Small intestine (tissue), 7 donors: ENCODE data around the gene MMP10. TPM values are rescaled to one million over a fixed set of nuclear protein-coding genes. Genes with fewer than 3 reads are reported as not detected.
A peak's percentile ranks its signal among the peaks of the same experiment; 100 is the strongest.

Experiments
- DNase-seq, 2 donors: peaks; one replicate each; pipeline versions ENCODE4 v3.0.0 to v3.0.0-alpha.2; 2013
- FAIRE-seq: peaks from 2 replicates; lab custom pipeline; 2012; peaks lifted over from hg19 to GRCh38; lab: Jason Lieb, UNC
- H3K27ac ChIP-seq, 3 donors: one replicate each; pipeline ENCODE4 v1.5.1; 2013; ENCODE audit warnings: low read length in 2 of 3, mild to moderate bottlenecking in 2 of 3, control low read depth in 1 of 3, inconsistent platforms in 1 of 3, low read depth in 1 of 3, moderate library complexity in 1 of 3
- H3K27me3 ChIP-seq, 3 donors: one replicate each; pipeline ENCODE4 v1.6.1; 2013; ENCODE audit warnings: low read length in 3 of 3, inconsistent platforms in 1 of 3; ENCODE audit not compliant: control insufficient read depth in 3 of 3, insufficient read depth in 3 of 3
- H3K36me3 ChIP-seq, 3 donors: one replicate each; pipeline ENCODE4 v1.6.1; 2013; ENCODE audit warnings: low read length in 3 of 3, inconsistent platforms in 1 of 3, low read depth in 1 of 3, mild to moderate bottlenecking in 1 of 3, moderate library complexity in 1 of 3; ENCODE audit not compliant: control insufficient read depth in 3 of 3, insufficient read depth in 2 of 3
- H3K4me1 ChIP-seq, 3 donors: one replicate each; pipeline ENCODE4 v1.6.1; 2013; ENCODE audit warnings: low read length in 2 of 3, inconsistent platforms in 1 of 3, low read depth in 1 of 3, mild to moderate bottlenecking in 1 of 3, moderate library complexity in 1 of 3; ENCODE audit not compliant: control insufficient read depth in 3 of 3, insufficient read depth in 2 of 3
- H3K4me3 ChIP-seq, 3 donors: one replicate each; pipeline ENCODE4 v1.5.1; 2013; ENCODE audit warnings: low read length in 3 of 3, control low read depth in 1 of 3, inconsistent platforms in 1 of 3, low read depth in 1 of 3, mild to moderate bottlenecking in 1 of 3, moderate library complexity in 1 of 3
- H3K9me3 ChIP-seq, 2 donors: one replicate each; pipeline ENCODE4 v1.6.1; 2013; ENCODE audit warnings: low read depth in 1 of 2, low read length in 1 of 2; ENCODE audit not compliant: control insufficient read depth in 2 of 2, insufficient read depth in 1 of 2
- WGBS, 3 donors: extraction: QIAGEN DNeasy Blood & Tissue Kit; methylation state at CpG; one replicate each; pipeline ENCODE4 v1.1.7; 2013; 5-methylcytosine and 5-hydroxymethylcytosine counted together
- polyA plus RNA-seq, 4 donors: library from polyadenylated mRNA; stranded (reverse) in 3 of 4; unstranded in 1 of 4; fragments of 200-250 nt in 3 of 4; fragments of 120-200 nt in 1 of 4; gene quantifications; one replicate each; pipeline versions ENCODE4 v1.2.1 to v1.2.3, GENCODE V29; 2013
- donor health status: healthy with polysubstance abuse.
- donor health status: control.
- donor health status: control.
- donor health status: Bipolar disorder and iron deficiency.
- donor health status: healthy.

The MMP10 gene
- polyA plus RNA-seq, 4 donors: 0.37 to 4.9 TPM; not detected in 2

DNA sequence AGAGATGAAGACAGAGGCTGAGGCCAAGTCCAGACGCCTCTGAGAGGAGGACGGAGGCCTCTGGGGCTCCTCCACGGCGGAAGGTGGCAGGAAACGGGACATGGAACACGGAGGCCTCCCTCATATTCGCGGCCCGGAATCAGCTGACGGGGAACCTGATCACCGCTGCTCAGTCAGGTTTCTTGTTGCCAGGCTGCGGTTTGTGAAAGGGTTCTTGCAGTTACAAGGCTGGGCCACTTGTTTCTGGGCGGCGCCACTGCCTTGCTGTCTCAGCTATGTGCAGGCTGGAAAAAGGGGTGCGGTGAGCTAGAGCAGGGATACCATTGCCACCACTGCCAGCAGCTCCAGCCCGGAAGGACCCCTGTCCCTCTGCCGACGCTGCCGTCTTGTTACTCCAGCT is 27.5 kb upstream of the MMP10 start:
- 65 to 90% (median 85%) methylated on average over 19 of the region's 19 CpGs for WGBS, 3 donors
- Histone ChIP-seq H3K4me1 (peaks cover 0 to 3% (median 0%) of the 10 kb centered on the region in 3 donors), H3K36me3 (no peaks in the 10 kb centered on the region), H3K4me3 (no peak overlapping the region), H3K27ac (no peak overlapping the region), H3K27me3 (no peaks in the 10 kb centered on the region), H3K9me3 (peaks cover 0 to 8% of the 10 kb centered on the region in 2 donors)
- FAIRE-seq (no peak), DNase-seq (peak; percentile 28 to 32)

DNA sequence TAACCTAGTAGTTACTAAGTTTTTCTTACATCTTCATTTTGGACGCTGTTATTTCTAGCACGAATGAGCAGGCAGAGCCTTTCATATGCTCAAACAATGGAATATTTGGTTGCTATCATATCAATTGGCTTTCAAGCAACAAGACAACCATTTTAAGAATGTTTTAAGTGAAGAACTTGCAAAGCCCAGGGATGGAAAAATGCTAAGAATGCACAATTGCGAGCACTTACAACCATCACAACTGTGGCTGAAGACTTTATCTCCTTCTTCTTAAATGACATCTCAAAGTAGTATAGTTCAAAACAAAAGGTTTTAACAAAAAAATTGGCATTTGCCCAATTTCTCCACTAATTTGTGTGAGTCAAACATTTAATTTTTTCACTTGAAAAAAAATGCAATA is 25.9 kb upstream of the MMP10 start:
- no peaks in the 10 kb centered on the region for H3K27me3 ChIP-seq
- no peak overlapping the region for H3K4me3 ChIP-seq
- H3K9me3 ChIP-seq: peaks cover 0 to 8% of the 10 kb centered on the region in 2 donors
- no peak overlapping the region for H3K27ac ChIP-seq
- 63 to 85% (median 81%) methylated on average over 3 of the region's 3 CpGs for WGBS, 3 donors
- FAIRE-seq (no peak), DNase-seq (no peak)
- no peaks in the 10 kb centered on the region for H3K36me3 ChIP-seq
- peaks cover 0 to 3% (median 0%) of the 10 kb centered on the region in 3 donors for H3K4me1 ChIP-seq

DNA sequence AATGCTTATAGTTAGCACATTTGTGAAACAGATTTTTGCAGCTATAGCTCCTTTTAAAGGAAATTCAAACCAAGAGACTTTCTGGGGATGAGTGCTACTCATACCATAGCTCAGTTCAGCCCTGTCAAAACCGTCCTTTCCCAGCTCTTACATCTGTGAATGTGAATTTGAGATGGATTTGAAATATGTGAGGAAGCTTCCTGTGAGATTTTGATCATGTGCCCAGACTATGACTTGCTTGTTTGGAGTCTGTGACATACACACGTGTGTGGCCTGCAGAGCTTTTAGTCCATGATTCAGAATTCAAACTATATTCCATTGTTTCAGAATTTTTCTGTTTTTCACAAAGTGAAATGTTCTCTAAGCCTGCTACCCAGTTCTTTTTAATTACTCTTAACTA is 21.9 kb upstream of the MMP10 start:
- Histone ChIP-seq H3K27me3 (no peaks in the 10 kb centered on the region), H3K27ac (no peak overlapping the region), H3K4me1 (peaks cover 0 to 24% (median 5%) of the 10 kb centered on the region in 3 donors), H3K4me3 (no peak overlapping the region), H3K9me3 (no peaks in the 10 kb centered on the region), H3K36me3 (no peaks in the 10 kb centered on the region)
- DNase-seq (no peak), FAIRE-seq (no peak)
- 47 to 77% (median 63%) methylated on average over 2 of the region's 2 CpGs for WGBS, 3 donors

DNA sequence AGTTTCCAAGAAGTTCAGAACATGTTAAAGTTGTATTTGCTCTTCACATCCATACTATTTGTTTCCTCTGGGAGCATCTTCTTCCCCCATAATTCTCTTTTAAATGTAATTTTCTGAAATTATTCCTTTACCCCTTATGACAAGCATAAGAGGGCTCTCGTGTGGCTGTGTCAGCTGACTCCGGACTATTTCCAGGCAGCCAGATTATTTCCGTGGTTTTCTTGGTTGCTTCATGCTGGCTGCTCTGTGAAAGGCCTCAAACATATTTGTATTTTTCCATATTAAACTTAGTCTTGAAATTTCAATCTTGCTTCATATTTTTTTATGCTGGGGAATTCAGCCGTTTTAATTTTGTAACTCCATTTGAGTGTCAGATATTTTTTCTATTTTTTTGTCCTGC is 20.3 kb upstream of the MMP10 start:
- 66 to 87% (median 83%) methylated on average over 4 of the region's 4 CpGs for WGBS, 3 donors
- no peaks in the 10 kb centered on the region for H3K36me3 ChIP-seq
- no peak overlapping the region for H3K27ac ChIP-seq

DNA sequence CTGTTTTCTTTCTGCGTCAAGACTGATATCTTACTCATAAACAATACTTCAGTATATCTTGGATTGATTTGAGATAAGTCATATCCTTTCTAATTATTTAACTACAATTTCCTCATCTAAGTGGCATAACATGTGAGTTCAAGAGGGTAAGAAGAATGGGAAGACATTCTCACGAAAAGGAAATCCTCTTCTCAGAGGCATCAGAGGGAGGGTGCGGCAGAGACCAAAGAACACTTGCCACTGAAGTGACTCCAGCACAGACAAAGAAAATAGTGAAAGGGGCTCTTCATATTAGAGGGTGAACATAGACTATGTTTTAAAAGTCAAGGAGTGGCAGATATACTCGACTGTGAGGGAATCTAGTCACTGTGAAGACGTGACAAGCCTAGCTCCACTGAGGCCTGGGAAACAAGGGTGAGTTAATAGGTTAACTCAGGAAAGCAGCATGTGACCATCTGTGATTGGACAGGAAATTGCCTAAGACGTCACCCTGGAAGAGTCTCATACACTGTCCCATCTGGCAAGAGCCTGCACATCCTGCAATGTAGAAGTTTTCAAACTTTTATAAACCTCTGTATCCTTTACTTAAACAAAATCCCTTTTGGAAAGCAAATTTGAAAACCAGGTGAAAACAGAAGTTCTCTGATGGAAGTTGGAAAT is 19.4 kb upstream of the MMP10 start:
- H3K9me3 ChIP-seq: no peaks in the 10 kb centered on the region
- peaks cover 0 to 27% (median 5%) of the 10 kb centered on the region in 3 donors for H3K4me1 ChIP-seq
- DNase-seq: peak in 1 of 2 donors; percentile 27
- H3K27ac ChIP-seq: peak overlapping the region in 2 of 3 donors; percentile 32 to 57
- no peak overlapping the region for H3K4me3 ChIP-seq
- WGBS, 3 donors: 39 to 53% (median 50%) methylated on average over 6 of the region's 6 CpGs
- H3K36me3 ChIP-seq: no peaks in the 10 kb centered on the region
- peaks cover 0 to 2% (median 0%) of the 10 kb centered on the region in 3 donors for H3K27me3 ChIP-seq
- no peak for FAIRE-seq

More for the DNA sequence above, 20.3 kb upstream of the MMP10 start:
- Histone ChIP-seq H3K4me1 (peaks cover 0 to 27% (median 5%) of the 10 kb centered on the region in 3 donors), H3K27me3 (peaks cover 0 to 2% (median 0%) of the 10 kb centered on the region in 3 donors), H3K4me3 (no peak overlapping the region), H3K9me3 (no peaks in the 10 kb centered on the region)
- DNase-seq: no peak
- no peak for FAIRE-seq

DNA sequence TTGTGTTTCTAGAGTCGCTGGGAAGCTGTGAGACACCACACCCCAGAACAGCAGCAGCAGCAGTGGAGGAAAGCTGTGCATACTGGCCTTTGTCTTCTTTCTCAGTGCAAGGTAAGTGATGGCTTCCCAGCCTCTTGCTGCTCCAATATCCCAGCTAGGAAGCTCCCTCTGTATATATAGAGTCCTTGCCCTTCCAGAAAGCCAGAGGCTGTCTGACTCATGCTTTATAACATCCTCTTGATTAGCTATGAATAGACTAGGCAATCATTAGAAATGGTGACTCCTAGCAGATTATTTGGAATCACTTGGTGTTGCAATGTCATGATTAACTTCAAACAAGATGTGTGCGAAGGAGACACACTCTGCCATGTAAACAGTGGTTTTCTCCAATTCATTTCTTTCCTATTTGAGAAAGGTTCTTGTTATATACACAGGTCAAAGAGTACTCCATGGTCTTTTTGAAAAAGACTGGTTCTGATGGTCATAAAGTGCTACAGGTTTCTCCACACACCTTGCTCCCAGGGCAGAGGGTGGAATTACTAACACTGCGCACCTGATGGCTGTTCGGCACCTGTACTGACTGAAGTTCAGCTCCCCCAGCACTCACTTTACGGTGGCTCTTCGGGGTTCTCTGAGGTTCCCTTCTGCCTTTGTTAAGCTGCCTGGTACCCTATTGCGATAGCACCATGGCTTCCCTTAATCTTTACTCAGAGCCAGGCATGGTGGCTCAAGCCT is 17.8 kb upstream of the MMP10 start, which contains the start of gene MMP1:
Gene MMP1, minus strand, starts transcription at position 149 of the 735 bp plus-strand sequence. Its CDS starts 68 bp downstream, at position 81.
- WGBS, 3 donors: 27 to 67% (median 53%) methylated on average over 7 of the region's 7 CpGs
- FAIRE-seq: peak; percentile 39
- Histone ChIP-seq H3K27me3 (peaks cover 0 to 2% (median 0%) of the 10 kb centered on the region in 3 donors), H3K4me3 (no peak within 1 kb of the TSS), H3K27ac (peak within 1 kb of the TSS in 2 of 3 donors; percentile 11 to 81), H3K4me1 (peaks cover 0 to 27% (median 5%) of the 10 kb centered on the region in 3 donors), H3K9me3 (no peaks in the 10 kb centered on the region), H3K36me3 (no peaks in the 10 kb centered on the region)
- peak; percentile 80 to 90 for DNase-seq

DNA sequence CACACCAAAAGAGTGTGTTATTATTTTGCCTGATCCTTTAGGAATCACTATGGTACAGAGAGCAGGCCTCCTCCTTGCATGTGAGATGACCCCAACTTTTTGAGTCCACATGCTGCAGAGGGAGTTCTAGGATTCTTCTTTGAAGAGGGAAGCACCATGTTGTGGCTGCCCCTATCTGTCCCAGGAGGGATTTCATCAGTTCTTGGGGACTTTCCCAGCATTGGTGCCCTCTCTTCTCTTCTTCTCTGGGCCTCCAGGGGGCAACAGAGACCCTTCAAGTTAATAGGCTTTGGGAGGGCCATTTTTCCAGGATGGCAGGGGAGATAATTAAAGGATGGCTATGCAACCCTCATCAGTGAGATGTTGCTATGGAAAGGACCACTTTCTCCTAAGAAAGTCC is 14.0 kb upstream of the MMP10 start:
- FAIRE-seq: no peak
- H3K36me3 ChIP-seq: no peaks in the 10 kb centered on the region
- H3K4me3 ChIP-seq: no peak overlapping the region
- H3K4me1 ChIP-seq: peaks cover 0 to 18% (median 4%) of the 10 kb centered on the region in 3 donors
- H3K9me3 ChIP-seq: no peaks in the 10 kb centered on the region
- H3K27ac ChIP-seq: no peak overlapping the region
- no peak for DNase-seq
- peaks cover 0 to 2% (median 0%) of the 10 kb centered on the region in 3 donors for H3K27me3 ChIP-seq

DNA sequence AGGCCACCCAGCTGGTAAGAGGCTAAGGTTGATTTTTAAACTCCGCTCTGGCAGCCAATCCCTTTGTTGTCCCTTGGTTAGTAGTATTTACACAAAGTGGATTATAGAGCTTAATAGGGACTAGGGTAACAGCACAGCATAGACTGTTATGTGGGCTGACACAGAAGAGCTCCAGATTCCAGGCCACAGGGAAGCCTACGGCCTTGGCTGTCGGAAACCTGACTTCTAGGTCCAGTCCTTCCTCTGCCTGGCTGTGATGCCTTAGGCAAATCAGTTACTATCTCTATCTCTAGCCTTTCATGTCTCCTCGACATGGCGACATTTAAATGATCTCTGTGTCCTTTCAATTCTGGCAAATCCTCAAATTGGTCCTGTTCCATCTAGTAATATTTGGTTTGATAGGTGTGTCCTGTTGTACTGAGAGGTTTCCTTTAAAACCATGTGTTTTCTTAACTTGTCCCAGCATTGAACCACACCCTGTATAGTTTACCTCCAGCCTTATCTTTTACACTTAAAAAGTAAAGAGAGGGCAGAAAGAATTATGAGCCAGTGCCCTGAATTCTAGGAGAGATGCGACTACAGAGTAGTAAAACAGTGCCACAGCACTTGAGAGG is 13.4 kb upstream of the MMP10 start:
- Histone ChIP-seq H3K27ac (peak overlapping the region in 1 of 3 donors; percentile 56), H3K4me3 (no peak overlapping the region), H3K9me3 (no peaks in the 10 kb centered on the region), H3K27me3 (peaks cover 0 to 2% (median 0%) of the 10 kb centered on the region in 3 donors), H3K4me1 (peaks cover 0 to 12% (median under 1%) of the 10 kb centered on the region in 3 donors), H3K36me3 (no peaks in the 10 kb centered on the region)
- 54 to 65% (median 63%) methylated on average over 6 of the region's 6 CpGs for WGBS, 3 donors
- peak in 1 of 2 donors; percentile 14 for DNase-seq
- FAIRE-seq: no peak
